Ramos (cell line): ENCODE measurements around the gene PPFIA2.

ENCODE experiments used
- in situ Hi-C: fragments of 300-500 bp; cut with MboI; formaldehyde crosslinking; loops from one replicate; pipeline ENCODE4 v1.14.3; 2022; ENCODE audit warnings: low sequenced_read_pairs; ENCODE audit not compliant: unreplicated experiment

The PPFIA2 gene

DNA sequence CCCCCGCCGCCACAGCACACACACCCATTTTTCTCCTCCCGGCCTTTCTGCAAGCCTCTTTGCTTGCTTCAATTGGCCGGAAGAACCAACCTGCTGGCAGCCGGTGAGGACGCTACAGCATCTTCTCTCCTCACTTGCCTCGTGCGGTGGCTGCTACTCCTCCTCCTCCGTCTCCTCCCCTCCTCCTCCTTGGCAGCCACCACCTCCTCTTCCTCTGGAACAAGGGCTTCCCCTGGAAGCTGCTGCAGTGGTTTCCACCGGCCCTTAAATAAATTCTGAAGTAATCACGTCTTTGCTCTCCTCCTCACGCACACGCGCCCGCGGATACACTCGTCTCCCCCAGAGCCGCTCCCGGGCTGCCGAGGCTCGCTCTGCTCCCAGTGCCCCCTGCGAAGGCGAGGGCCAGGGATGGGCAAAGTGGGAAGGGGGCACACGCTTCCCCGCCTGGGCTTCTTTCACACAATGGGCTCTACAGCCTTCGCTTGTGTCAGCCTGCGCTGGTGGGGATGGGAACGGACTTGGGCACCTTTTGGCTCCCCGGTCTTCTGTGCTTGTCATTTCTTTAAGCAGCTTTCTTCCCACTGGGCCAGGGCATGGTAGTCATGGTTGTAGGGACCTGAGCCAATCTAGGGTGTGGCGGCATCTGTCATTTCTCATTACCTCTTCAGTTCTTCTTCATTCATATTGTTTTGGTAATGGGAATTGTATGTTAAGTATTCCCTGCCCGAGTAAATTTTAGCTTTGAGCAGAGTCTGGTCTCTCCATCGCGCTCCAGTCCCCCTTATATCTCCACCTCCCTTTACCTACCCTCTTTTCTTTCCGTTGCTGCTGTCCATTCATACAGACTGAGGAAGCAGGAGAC is at the start of gene PPFIA2:
TSS of gene PPFIA2 (minus strand) at position 161 of the 862 bp plus-strand sequence.
- in situ Hi-C loops = no loop called here

DNA sequence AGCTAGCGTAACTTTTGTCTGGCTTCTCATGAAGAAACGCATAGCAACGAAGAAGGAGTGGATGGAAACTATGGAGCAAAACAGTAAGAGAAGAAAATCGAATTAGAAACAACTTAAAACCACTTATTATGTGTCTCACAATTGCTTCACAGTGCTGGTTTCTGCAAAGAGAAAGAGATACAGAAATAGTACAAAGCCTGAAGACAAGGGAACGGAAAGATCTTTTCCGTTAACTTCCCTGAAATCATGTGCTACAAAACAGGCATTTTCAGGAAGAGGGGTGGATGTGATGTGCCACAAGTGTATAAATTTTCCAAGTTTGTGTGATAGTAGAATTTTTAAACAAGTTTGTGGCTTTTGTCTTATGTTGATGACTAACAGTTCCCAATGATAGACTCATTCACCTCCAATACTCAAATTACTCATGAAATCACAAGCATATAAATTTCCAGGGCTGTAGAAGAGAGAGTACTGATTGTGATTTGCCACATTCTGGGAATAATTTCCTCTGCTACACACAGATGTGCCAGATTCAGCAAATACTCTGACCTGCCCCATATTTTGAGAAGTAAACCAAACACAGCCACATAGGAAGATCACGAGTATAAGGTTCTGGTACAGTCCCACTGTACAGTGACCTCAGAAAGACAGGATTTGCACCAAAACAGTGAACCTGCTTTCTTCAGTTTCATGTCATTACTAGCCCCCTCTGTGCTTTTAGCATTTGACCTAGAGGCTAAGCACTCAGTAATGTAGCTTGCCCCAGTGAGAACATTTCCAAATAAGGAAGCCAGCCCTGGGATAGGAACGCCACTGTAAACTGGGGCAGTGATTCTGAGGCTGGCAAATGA is 41.4 kb upstream of the PPFIA2 start:
- in situ Hi-C loops = no loop called here

DNA sequence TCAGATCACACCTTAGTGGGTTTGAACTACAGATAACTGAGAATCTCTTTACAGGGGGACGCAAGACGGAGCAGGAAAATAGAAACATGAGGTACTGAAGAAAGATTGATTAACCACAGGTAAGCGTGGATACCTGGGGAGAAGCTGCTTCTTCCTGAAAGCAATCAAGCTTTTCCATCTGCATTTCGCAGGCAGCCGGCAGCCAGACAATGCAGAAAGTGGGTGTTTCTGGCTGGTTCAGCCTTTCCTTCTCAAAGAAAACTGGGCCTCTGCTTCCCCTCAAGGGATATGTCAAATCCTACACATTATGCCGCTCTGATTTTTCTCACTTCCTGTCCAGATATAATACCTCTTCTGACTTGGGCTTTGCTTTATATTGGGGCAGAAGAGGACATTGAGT is 39.1 kb upstream of the PPFIA2 start:
- in situ Hi-C loops = no loop called here

DNA sequence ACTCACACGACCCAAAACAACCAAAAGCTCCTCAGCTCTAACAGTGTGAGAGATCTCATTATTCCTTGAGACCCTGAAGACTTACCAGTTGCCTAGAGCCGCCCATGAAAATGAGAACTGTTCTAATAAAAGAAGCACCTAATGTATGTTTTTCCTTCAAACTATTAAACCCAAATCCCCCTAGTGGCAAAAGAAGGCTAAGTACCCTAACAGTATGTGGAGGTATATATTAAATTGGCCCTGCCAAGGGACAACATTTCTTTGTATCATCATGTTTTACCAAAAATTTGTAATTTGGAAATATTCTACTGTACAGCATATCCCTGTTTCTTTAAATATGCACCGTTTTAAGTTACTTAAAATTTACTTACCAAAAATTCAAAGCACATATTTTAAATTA is 38.0 kb upstream of the PPFIA2 start:
- in situ Hi-C loops = no loop called here

DNA sequence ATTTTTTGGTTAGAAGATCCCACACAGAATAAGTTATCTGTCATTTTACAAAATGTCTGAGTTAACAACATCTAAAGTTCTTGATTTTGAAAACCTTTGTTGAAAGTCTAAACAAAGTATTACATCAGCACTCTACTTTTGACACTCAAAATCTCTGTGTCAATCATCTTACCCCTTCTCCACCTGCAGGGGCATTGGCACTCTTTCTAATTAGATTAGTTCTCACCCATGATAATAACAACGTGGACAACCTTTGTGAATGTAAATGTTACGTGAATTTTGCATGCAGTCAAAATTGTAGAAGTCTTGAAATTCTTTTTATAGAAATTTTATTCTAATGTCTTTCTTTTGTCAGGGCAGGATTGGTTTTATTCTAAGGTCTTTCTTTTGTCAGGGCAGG is 33.5 kb upstream of the PPFIA2 start:
- in situ Hi-C loops = no loop called here

DNA sequence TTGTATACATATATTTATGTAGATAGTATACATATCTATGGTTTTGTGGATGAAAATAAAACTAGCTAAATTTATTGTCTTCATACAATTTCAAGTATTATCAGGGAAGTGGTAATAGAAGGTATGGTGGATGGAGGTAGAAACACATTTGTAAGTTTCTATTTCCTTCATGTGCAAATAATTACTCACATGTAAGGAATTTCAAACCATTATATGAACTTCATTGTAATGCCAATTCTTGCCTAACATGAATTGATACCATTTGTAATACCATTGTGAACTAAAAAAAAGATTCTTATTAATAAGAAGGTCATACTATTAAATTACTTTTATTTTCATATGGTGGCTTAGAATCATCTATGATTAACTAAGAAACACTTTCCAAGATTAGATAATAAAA is 20.1 kb upstream of the PPFIA2 start:
- in situ Hi-C loops = no loop called here

DNA sequence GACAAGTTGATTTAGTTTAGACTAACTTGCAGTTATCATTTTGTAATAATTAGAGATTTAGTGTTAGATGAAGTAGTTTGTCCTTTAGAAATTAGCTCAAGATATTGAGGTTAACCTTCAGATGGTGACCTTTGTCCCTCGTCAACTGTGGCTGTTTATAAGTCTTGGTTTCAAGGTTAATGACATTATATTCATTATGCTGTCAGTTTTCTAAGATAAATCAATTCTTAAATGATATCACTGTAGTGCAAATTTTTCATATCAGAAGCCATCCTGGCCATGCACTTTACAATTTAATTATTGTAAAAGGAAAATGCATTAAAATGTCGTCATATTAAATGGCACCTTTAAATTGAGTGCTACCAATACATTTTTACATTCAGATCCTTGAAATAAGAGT is 19.6 kb upstream of the PPFIA2 start:
- in situ Hi-C loops = no loop called here

DNA sequence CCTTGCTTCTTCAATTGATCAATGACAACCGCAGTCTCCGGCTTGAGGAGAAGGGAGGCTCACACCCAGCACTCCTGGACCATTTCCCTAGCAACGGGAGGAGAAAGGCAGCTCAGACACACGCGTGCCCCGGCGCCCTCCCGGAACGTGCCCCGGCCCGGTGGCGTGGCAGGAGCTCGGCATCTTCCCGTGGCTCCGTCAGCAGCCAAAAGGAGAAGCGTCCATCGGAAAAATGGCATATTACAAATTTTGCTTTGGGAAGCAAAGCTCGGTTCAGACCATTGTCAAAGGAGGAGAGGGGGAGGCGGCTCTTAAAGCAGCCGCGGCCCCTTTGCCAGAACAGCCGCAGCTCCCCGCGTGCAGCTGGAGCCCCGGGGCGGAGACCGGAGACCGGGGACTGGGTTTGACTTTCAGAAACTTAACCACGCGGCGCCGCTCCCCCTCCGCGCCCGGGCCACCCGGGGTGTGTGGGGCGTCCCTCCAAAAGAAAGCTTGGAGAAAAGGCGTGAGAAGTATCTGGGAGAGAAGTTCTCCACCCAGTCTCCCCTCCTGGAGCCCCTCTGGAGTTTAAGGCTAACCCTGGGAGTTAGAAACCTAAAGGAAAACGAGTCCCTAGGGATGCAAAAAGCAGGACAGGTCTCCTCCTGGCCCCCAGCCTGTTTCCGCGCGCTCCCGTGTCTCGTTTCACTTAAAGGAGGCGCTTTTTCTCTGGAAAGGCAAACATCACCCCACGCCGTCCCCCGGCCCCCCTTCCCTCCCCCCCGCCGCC is 545 bp downstream of the PPFIA2 start:
- in situ Hi-C loops = no loop called here

DNA sequence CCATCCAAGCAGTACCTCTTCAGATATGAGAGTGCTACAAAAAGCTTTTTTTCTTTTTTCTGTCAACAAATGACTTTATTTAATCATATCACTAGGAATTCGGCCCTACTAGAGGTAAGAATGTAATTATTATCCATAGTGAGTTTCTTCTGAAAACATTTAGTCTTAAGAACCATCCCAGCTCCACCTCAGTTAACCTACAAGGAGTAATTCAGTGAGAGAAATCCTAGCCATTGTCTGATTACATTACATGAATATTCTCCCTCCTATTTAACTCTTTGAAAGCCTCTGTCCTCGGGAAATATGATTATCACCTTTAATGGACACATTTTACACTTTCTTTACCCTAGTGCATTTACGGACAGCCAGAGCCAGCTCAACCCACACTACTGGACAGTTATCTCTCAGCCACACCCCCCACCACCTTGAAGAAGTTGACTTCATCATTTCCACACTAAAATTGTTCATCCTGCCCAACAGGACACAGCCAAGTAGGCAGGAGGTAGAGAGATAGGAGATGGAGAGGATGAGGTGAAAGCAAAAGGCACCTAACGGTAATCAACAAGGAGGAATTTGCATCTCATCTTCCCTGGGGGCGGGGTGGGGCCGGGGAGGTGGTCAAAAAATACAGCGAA is 1.3 kb downstream of the PPFIA2 start:
- in situ Hi-C loops = no loop called here

DNA sequence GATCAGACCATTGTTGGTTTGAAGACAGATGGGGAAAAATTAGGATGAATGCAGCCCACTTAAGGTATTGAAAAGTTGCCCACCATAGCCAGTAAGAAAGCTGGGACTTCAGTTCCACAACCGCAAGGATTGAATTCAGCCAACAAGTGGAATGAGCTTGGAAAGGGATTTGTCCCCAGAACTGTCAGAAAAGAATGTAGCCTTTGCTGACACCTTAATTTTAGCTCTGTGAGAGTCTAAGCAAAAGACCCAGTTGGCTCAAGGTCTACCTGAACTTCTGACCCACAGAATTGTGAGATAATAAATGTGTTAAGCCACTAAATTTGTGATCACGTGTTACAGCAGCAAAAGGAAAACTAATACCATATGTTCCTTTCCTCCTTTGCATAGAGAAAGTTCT is 29.4 kb downstream of the PPFIA2 start:
- in situ Hi-C loops = no loop called here

DNA sequence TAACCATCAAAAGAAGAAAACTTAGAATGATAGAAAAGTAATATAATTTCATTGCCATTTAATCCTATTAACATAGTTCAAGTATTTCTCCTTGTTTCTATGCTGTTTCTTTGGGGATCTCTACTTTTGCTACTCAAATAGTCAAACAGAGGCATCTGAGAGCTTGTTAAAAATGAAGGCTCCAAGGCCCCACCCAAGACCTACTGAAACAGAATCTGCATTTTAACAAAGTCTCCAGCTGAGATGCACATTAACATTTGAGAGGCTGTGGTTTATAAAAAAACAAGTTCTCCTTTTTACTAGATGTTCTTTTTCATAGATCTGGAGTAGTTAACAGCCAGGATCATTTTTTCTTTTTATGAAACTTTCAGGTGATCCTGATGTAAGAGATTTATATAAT is 31.8 kb downstream of the PPFIA2 start:
- in situ Hi-C loops = no loop called here

DNA sequence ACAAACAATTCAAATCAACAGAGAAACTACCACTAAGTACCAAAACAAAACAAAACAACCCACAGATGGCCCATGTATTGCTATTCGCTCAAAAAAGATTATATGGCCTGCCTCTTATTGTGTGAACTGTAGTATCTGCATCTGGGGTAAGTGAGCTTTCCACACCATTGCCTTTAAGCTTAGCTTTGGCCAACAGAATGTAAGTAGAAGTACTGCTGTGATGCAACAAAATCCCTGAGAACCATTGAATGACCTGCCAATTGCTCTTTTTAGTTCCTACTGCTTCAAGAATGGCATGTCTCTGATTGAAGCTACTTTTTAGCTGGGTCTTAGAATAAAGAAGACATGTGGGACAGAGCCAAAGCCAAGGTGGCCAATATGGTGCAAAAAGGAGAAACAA is 32.5 kb downstream of the PPFIA2 start:
- in situ Hi-C loops = no loop called here

DNA sequence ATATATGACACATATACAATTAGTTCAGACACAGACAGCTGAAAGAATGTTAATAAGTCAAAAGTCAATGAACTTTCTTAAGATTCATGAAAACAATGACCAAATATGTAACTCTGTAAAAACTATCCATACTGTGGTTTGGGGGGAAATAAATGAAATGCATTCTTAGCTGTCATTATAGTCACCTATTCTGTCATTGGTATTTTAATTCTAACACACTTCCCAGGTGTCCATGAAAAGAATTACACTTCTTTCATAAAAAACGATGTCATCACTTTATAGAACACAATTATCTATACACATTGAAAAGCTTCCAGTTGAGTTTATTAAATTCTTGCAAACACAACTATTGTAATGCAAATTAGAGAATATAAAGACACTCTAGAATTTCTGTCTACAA is 35.8 kb downstream of the PPFIA2 start:
- in situ Hi-C loops = no loop called here

DNA sequence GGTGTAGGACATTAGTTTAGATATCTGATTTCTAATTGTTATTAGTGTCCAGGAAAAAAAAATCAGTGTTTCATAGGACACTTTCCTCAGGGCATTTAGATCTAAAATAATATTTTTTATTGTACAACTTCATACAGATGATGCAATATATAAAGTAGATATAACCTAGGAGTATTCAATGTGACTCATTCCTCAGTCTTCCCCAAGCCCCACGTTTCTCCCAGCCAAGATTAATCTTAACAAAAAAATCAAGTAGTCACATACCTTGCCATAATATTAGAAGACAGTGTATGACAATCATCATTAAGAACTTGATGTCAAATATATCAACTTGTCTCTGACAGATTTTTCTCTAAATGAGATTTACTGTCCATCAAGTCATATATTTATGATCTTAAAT is 37.1 kb downstream of the PPFIA2 start:
- in situ Hi-C loops = no loop called here

DNA sequence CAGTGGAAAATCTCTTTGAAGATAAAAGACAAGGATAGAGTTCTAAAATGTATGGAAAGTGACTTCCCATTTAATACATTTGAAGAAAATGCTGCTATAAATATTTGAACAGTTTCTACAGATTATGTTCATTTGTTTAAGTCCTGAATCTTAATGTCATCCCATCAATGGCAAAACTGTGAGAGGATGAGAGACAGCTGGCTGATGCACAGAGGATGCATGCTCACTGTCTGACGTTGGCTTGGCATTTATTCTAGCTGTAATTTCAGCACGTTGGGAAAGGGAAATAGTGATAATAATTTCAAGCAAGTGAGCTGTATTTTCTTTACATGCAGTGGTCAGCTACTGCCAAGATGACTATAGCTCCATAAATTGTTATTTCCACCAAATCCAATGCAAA is 40.5 kb downstream of the PPFIA2 start:
- in situ Hi-C loops = no loop called here

DNA sequence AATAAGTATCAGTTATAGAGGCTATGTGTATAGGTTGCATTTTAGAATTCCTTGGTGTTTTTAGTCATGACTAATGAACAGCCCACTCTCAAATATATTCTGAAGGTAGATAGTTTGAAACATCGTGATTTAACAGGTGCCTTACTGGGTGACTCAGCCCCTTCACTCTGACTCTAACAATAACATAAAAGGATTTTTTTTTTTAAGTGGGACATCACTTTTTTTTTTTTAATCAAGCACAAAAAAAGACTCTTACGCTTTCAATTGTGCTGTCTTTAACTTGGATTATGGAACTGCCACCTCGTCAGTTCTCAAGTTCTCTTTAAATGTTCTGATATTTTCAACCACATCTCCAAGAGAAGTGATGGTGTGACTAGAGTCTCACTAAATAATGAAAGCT is 46.6 kb downstream of the PPFIA2 start:
- in situ Hi-C loops = no loop called here

DNA sequence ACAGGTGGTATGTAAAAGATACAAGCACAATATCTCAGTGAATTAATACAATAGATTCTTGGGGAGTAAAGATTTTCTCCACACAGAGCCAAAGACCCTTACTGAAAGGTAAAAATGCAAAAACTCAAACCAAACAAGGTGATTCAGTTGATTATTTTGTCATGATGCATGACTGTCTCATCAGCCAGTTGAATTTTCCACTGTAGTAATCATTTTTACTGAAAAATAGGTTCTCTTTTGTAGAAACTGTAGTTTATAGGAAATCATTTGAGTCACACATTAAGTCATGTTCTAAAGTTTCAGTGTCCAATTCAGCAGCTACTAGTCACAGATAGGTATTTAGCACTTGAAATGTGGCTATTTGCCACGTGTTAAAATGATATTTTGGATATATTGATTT is 53.6 kb downstream of the PPFIA2 start:
- in situ Hi-C loops = no loop called here

DNA sequence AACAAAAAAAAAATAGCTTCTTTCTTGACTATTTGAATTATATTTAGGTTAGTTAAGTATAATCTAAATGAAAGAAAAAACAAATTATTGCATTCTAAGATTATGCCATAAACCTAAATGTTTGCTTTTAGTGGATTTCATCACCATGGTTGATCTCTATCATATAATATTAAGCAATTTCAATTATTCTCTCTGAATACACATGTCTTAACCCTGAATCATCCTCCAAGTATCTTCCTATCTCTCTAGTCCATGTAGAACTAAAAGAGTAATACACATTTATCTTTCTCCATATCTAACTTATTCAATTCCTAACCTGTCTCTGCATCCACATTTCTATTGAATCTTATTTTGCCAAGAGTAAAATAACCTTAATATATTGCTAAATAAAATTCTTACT is 59.6 kb downstream of the PPFIA2 start:
- in situ Hi-C loops = no loop called here

DNA sequence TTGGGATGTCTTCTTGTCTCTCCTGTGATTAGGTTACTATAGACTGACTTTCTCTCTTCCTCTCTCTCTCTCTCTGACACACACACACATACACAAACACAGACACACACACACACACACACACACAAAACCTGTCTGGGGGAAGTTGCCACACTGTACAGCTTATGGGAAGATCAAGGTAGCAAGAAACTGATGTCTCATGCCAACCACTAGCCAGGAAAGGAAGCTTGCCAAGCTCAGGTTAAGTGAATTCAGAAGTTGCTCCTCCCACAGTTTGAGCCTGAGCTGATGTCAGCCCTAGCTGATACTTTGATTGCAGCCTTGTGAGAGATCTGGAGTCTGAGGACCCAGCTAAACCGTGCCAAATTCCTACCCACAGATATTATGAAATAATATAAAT is 67.1 kb downstream of the PPFIA2 start:
- in situ Hi-C loops = no loop called here

DNA sequence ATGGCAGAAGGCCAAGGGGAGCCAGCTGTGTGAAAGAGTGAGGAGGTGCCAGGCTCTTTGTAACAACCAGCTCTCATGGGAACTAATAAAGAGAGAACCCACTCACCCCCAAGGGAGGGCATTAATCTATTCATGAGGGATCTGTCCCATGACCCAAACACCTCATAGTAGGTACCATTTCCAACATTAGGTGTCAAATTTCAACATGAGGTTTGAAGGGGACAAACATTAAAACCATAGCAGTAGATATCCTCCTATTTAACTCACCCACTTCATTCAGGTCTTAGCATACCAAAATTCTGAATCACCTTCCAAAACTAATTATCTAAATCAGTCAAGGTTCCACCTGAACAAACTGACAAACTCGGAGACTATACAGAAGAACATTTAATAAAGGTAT is 75.3 kb downstream of the PPFIA2 start:
- in situ Hi-C loops = no loop called here
